NT2/D1 (cell line): ENCODE measurements around the gene ZNF581.

ENCODE experiments used
- YY1 ChIP-seq: IDR thresholded peaks from 2 replicates; pipeline ENCODE4 v1.6.1; 2011; ENCODE audit not compliant: insufficient read length, insufficient read depth
- ZNF274 ChIP-seq: IDR thresholded peaks from 2 replicates; pipeline ENCODE4 v1.6.1; 2011; ENCODE audit warnings: mild to moderate bottlenecking, low read depth, low read length

- TF ChIP-seq ZNF274 (no peak), YY1 (no peak)
These were observed 24.2 kb upstream of the ZNF581 start for GRCh38 chr19:55619286-55619685.
